Measurements from ENCODE around the gene CCNB1IP1.

CCNB1IP1 gene

DNA sequence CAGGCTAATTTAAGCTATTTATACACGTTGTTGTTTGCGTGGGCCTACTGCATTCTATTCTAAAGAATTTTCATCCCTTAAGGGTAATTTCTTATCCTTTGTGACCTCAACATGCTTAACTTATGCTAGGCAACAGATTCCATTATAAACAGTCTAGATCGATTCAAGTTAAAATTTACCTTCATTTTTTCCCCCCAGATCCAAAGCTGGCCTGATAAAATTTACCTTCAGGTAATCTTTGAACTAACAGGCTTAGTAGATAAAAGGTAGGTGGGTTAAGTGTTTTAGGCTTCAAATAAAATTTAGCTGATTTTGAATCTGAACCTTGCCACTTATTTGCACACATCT is 389 bp upstream of the CCNB1IP1 start:
- TF ChIP-seq POLR2AphosphoS5 (IDR thresholded peaks at IDR 0.05; ENCODE audit: low read depth, low read length) = no peak
- TF ChIP-seq TAF1 (IDR thresholded peaks at IDR 0.05; ENCODE audit: borderline replicate concordance, insufficient read depth, low read length) = no peak
- TF ChIP-seq FOXP2 (optimal IDR thresholded peaks at IDR 0.05; ENCODE audit: borderline replicate concordance, extremely low read depth, extremely low read length, insufficient read depth) = no peak

DNA sequence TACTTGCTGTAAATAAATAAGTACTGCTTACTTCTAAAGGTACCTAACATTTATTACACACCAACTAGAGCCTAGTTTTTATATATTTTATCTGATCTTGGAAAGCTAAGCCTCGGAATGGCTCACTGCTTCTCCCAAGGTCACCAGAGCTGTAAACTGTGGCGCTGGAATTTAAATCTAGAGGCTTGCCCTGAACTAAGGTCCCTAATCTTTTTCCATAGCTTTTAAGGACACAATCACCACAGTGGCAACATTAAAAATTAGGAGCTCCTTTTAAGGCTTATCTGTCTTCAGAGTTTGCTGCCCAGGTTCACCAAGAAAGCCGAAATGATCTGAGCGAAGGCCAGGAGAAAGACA is 670 bp downstream of the CCNB1IP1 start:
- TF ChIP-seq FOXP2 (optimal IDR thresholded peaks at IDR 0.05; ENCODE audit: borderline replicate concordance, extremely low read depth, extremely low read length, insufficient read depth) (no peak), SIN3A (IDR thresholded peaks at IDR 0.05; ENCODE audit: borderline replicate concordance, insufficient read depth, low read length) (no peak), POLR2AphosphoS5 (IDR thresholded peaks at IDR 0.05; ENCODE audit: low read depth, low read length) (no peak), TAF1 (IDR thresholded peaks at IDR 0.05; ENCODE audit: borderline replicate concordance, insufficient read depth, low read length) (no peak)
- TF ChIP-seq, protein P1, sequence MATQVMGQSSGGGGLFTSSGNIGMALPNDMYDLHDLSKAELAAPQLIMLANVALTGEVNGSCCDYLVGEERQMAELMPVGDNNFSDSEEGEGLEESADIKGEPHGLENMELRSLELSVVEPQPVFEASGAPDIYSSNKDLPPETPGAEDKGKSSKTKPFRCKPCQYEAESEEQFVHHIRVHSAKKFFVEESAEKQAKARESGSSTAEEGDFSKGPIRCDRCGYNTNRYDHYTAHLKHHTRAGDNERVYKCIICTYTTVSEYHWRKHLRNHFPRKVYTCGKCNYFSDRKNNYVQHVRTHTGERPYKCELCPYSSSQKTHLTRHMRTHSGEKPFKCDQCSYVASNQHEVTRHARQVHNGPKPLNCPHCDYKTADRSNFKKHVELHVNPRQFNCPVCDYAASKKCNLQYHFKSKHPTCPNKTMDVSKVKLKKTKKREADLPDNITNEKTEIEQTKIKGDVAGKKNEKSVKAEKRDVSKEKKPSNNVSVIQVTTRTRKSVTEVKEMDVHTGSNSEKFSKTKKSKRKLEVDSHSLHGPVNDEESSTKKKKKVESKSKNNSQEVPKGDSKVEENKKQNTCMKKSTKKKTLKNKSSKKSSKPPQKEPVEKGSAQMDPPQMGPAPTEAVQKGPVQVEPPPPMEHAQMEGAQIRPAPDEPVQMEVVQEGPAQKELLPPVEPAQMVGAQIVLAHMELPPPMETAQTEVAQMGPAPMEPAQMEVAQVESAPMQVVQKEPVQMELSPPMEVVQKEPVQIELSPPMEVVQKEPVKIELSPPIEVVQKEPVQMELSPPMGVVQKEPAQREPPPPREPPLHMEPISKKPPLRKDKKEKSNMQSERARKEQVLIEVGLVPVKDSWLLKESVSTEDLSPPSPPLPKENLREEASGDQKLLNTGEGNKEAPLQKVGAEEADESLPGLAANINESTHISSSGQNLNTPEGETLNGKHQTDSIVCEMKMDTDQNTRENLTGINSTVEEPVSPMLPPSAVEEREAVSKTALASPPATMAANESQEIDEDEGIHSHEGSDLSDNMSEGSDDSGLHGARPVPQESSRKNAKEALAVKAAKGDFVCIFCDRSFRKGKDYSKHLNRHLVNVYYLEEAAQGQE (IDR thresholded peaks at IDR 0.05; ENCODE audit: insufficient read depth in 1 of 2, low read depth in 2 of 2, low read length in 2 of 2) = no peak

DNA sequence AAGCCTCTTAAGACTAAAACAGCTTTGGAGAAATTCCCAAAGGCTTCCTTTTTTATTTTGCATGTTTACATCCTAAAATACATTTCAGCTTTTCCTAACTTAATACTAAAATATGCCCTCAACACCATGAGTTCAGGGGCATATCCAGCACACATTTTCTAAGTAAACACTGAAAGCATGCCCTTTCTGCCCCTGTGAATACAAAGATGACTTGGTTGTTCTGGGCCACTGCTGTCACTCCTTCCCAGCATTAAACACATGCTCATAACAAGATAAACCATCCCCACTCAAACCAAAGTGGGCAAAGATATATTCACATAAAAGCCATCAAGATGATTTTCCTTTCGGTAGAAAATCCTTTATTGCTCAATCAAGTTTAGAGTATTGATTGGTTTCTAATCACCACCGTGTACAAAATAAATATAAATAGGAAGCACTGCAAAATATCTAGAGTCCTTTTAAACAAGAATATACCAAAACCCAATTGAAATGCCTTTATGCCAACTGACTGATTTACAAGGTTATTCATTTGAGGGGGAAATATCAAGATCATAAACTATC is 1.9 kb downstream of the CCNB1IP1 start:
- TF ChIP-seq FOXP2 (optimal IDR thresholded peaks at IDR 0.05; ENCODE audit: borderline replicate concordance, extremely low read depth, extremely low read length, insufficient read depth) (no peak), POLR2AphosphoS5 (IDR thresholded peaks at IDR 0.05; ENCODE audit: low read depth, low read length) (no peak), SIN3A (IDR thresholded peaks at IDR 0.05; ENCODE audit: borderline replicate concordance, insufficient read depth, low read length) (no peak), TAF1 (IDR thresholded peaks at IDR 0.05; ENCODE audit: borderline replicate concordance, insufficient read depth, low read length) (no peak)
- TF ChIP-seq, protein P1 (IDR thresholded peaks at IDR 0.05; ENCODE audit: insufficient read depth in 1 of 2, low read depth in 2 of 2, low read length in 2 of 2) = no peak

DNA sequence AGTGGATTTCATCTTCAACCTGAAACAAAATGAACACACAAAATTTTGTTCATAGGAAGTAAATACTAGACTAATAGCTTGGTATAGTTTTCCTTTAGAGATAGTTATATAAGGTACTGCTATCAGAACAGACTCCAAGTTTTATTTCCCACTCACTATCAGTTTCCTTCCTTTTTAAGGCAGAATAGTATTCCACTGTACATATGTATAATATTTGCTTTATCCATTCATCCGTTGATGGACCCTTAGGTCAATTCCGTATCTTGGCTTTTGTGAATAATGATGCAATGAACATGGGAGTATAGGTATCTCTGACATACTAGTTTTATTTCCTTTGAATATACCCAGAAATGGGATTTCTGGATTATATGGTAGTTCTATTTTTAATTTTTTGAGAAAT is 3.7 kb downstream of the CCNB1IP1 start:
- TF ChIP-seq POLR2AphosphoS5 (IDR thresholded peaks at IDR 0.05; ENCODE audit: low read depth, low read length) (no peak), FOXP2 (optimal IDR thresholded peaks at IDR 0.05; ENCODE audit: borderline replicate concordance, extremely low read depth, extremely low read length, insufficient read depth) (no peak), SIN3A (IDR thresholded peaks at IDR 0.05; ENCODE audit: borderline replicate concordance, insufficient read depth, low read length) (no peak), TAF1 (IDR thresholded peaks at IDR 0.05; ENCODE audit: borderline replicate concordance, insufficient read depth, low read length) (no peak)
- TF ChIP-seq, protein P1 (IDR thresholded peaks at IDR 0.05; ENCODE audit: insufficient read depth in 1 of 2, low read depth in 2 of 2, low read length in 2 of 2) = no peak

DNA sequence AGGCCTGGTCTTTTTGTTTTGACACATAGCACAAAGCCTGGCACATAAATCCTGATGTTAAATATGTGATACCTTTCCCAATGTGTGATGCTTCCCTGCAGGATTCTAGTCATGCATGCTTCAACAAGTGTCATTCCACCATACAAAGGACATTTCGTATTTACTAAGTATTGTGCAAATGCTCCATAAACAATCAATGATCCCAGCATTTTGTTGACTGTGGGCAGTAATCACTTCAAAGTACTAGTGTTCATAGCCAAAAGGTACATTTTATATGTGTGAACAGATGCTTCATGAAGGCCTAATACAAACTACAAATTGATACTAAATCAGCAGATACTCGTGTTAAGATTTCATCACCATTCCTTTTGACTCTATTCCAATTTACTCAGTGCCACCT is 4.4 kb downstream of the CCNB1IP1 start:
- TF ChIP-seq SIN3A (IDR thresholded peaks at IDR 0.05; ENCODE audit: borderline replicate concordance, insufficient read depth, low read length) (no peak), TAF1 (IDR thresholded peaks at IDR 0.05; ENCODE audit: borderline replicate concordance, insufficient read depth, low read length) (no peak), POLR2AphosphoS5 (IDR thresholded peaks at IDR 0.05; ENCODE audit: low read depth, low read length) (no peak), FOXP2 (optimal IDR thresholded peaks at IDR 0.05; ENCODE audit: borderline replicate concordance, extremely low read depth, extremely low read length, insufficient read depth) (no peak)
- TF ChIP-seq, protein P1 (IDR thresholded peaks at IDR 0.05; ENCODE audit: insufficient read depth in 1 of 2, low read depth in 2 of 2, low read length in 2 of 2) = no peak

Measured in PFSK-1 (cell line).